NCI-H345 (cell line): ENCODE results near the gene SLC4A1.

Experiments used
- DNase-seq: peaks from one replicate; lab custom pipeline; 2025; lab: John Stamatoyannopoulos, UW

SLC4A1 gene

GRCh38 chr17:44205962-44206824 lies 61.7 kb downstream of the SLC4A1 start:
- no peak for DNase-seq

- DNase-seq, result no peak
Observed at GRCh38 chr17:44204441-44204882, 63.5 kb downstream of the SLC4A1 start.

GRCh38 chr17:44203731-44204440 lies 64.0 kb downstream of the SLC4A1 start:
- DNase-seq, result peak; percentile 42

- DNase-seq, result no peak
Observed at GRCh38 chr17:44202756-44203155, 65.2 kb downstream of the SLC4A1 start.

- no peak for DNase-seq
Observed at GRCh38 chr17:44200478-44201155, 67.3 kb downstream of the SLC4A1 start.

GRCh38 chr17:44199553-44200477 lies 68.1 kb downstream of the SLC4A1 start, which contains the start of gene ATXN7L3:
ATXN7L3 (minus strand) TSS chr17:44199884; CDS start chr17:44198070, 1,814 bp downstream.
- peak; percentile 98 for DNase-seq

GRCh38 chr17:44198721-44199552 lies 69.0 kb downstream of the SLC4A1 start:
- DNase-seq, result peak; percentile 66
